Body of pancreas (tissue), 4 donors: ENCODE data around the gene FAM156A. TPM values are rescaled to one million over a fixed set of nuclear protein-coding genes. Genes with fewer than 3 reads are reported as not detected.
"Not testable (repeated sequence)": the region's sequence is repeated elsewhere in the genome, so short reads cannot be mapped to it uniquely, and the experiment has no call there.

Experiments
- ATAC-seq: fragments of 150-250 bp; one replicate; pipeline ENCODE4 v1.9.1; 2016
- DNase-seq, 4 donors: peaks; one replicate each; pipeline ENCODE4 v3.0.0-alpha.2; 2019
- H3K27ac ChIP-seq, 4 donors: fragments of 200-600 bp; sonication (generic); 1 replicate in 3 of 4; 2 replicates in 1 of 4; pipeline versions ENCODE4 v1.5.1 to v1.6.1; 2016 to 2019; ENCODE audit warnings: mild to moderate bottlenecking in 1 of 4, mixed read lengths in 1 of 4, moderate library complexity in 1 of 4
- H3K27me3 ChIP-seq, 2 donors: fragments of 200-600 bp; sonication (generic); one replicate each; pipeline ENCODE4 v1.6.0; 2016; ENCODE audit warnings: mild to moderate bottlenecking in 1 of 2
- H3K36me3 ChIP-seq, 2 donors: fragments of 200-600 bp; sonication (generic); replicated peaks in 1 of 2; 2 replicates each; pipeline ENCODE4 v1.5.1; 2016; ENCODE audit warnings: low read depth in 2 of 2; ENCODE audit not compliant: insufficient read depth in 1 of 2
- H3K4me1 ChIP-seq: fragments of 200-600 bp; sonication (generic); one replicate; pipeline ENCODE4 v1.6.0; 2016
- H3K4me3 ChIP-seq, 2 donors: fragments of 200-600 bp; sonication (generic); 1 replicate in 1 of 2; 2 replicates in 1 of 2; pipeline ENCODE4 v1.5.1; 2016 to 2019
- H3K9me3 ChIP-seq, 3 donors: fragments of 200-600 bp; sonication (generic); 1 replicate in 2 of 3; 2 replicates in 1 of 3; pipeline ENCODE4 v1.5.1; 2016
- POLR2A ChIP-seq, 3 donors: fragments of 450-650 bp; IDR thresholded peaks; one replicate each; pipeline ENCODE4 v1.6.1; 2016; ENCODE audit warnings: antibody characterized with exemption in 3 of 3, mild to moderate bottlenecking in 2 of 3
- WGBS, 2 donors: methylation state at CpG; one replicate each; pipeline ENCODE4 v1.1.5; 2017; 5-methylcytosine and 5-hydroxymethylcytosine counted together
- intact Hi-C: fragments of 100-400 bp; cut with DNase I; formaldehyde crosslinking; loops from one replicate; pipeline ENCODE4 v1.15.1; 2023
- total RNA-seq, 2 donors: library from RNA; depleted of rRNA; stranded (reverse); fragments of >200 nt; gene quantifications; one replicate each; pipeline ENCODE4 v1.1.0, GENCODE V29; 2016
- TF ChIP-seq, protein P1 (sequence below), 7 experiments: fragments of 450-650 bp in 4 of 7; fragments of 200-600 bp in 3 of 7; sonication (generic) in 3 of 7; IDR thresholded peaks; one replicate each; pipeline ENCODE4 v1.5.1; 2016 to 2019; ENCODE audit warnings: antibody characterized with exemption in 7 of 7

Gene FAM156A
- 10 to 100 TPM; 20.1 to 24.6 TPM for total RNA-seq

DNA sequence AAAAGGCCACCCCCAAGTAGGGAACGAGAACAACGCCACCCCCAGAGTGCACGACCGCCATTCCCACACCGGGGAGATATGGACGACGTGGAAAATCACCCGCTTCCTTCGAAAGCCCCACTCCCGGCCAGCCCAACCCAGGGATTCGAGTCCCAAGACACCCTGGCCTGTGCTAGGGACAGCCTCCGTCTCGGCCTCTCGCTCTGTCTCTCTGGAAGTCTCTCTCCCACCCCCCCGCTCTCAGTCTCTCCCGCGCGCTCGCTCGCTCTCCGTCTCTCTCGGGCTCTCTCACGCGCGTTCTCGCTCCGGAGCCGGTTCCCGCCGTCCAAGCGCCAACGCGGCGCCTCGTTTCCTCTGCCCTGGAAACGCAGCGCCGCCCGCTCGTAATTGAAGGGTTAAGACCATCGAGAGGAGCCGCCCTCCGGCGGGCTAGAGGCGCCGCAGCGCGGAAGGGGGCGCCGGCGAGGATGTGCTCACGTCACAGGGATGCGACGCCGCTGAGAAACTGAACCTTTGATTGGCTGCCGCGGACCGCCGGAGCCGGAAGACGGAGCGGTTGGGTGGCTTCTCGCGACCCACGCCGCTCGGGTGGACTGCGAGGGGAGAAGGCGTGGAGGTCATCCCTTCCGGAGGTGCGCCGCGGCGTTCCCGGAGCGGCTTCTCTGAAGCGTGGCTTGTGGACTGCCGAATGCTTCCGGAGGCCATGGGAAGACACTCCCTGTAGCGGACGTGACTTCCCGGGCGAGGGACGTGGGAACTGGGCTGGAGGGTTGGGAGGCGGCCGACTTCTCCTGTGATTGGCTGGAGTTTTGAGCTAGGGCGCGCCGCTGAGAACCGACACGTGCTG, at the start of gene FAM156A:
Gene FAM156A (minus strand): TSS at position 406 of the 847 bp plus-strand sequence. CDS start 9,930 bp downstream, outside the sequence.
- DNase-seq, H3K4me1 ChIP-seq, H3K36me3 ChIP-seq, intact Hi-C loops, H3K27me3 ChIP-seq, H3K4me3 ChIP-seq, H3K27ac ChIP-seq, H3K9me3 ChIP-seq: not testable (repeated sequence)
- ATAC-seq = peak; percentile 91
- whole genome bisulfite sequencing, 2 donors = no CpG with 5 or more reads among the region's 91 CpGs

GRCh38 chrX:53005327-53005726, 47.0 kb upstream of the FAM156A start:
- WGBS, 2 donors = 20 to 36% methylated on average over 3 of the region's 3 CpGs
- Histone ChIP-seq H3K4me3 (no peak overlapping the region), H3K36me3 (no peaks in the 10 kb centered on the region), H3K4me1 (no peaks in the 10 kb centered on the region), H3K27ac (no peak overlapping the region), H3K9me3 (no peaks in the 10 kb centered on the region), H3K27me3 (no peaks in the 10 kb centered on the region)
- TF ChIP-seq POLR2A (IDR thresholded peaks at IDR 0.05) = no peak
- TF ChIP-seq, protein P1, sequence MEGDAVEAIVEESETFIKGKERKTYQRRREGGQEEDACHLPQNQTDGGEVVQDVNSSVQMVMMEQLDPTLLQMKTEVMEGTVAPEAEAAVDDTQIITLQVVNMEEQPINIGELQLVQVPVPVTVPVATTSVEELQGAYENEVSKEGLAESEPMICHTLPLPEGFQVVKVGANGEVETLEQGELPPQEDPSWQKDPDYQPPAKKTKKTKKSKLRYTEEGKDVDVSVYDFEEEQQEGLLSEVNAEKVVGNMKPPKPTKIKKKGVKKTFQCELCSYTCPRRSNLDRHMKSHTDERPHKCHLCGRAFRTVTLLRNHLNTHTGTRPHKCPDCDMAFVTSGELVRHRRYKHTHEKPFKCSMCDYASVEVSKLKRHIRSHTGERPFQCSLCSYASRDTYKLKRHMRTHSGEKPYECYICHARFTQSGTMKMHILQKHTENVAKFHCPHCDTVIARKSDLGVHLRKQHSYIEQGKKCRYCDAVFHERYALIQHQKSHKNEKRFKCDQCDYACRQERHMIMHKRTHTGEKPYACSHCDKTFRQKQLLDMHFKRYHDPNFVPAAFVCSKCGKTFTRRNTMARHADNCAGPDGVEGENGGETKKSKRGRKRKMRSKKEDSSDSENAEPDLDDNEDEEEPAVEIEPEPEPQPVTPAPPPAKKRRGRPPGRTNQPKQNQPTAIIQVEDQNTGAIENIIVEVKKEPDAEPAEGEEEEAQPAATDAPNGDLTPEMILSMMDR (IDR thresholded peaks at IDR 0.05) = no peak
- intact Hi-C loops = no loop called here
- ATAC-seq (no peak), DNase-seq (no peak)

GRCh38 chrX:53004811-53005210, 46.5 kb upstream of the FAM156A start:
- H3K9me3 ChIP-seq = no peaks in the 10 kb centered on the region
- no peak for DNase-seq
- intact Hi-C loops = no loop called here
- no peaks in the 10 kb centered on the region for H3K4me1 ChIP-seq
- no peaks in the 10 kb centered on the region for H3K36me3 ChIP-seq
- ATAC-seq = no peak
- 8% methylated on average over 4 of the region's 4 CpGs for WGBS, 2 donors
- H3K27ac ChIP-seq = no peak overlapping the region
- TF ChIP-seq POLR2A (IDR thresholded peaks at IDR 0.05) = no peak
- TF ChIP-seq, protein P1 (IDR thresholded peaks at IDR 0.05) = no peak
- H3K27me3 ChIP-seq = no peaks in the 10 kb centered on the region
- H3K4me3 ChIP-seq = no peak overlapping the region

- TF ChIP-seq POLR2A (IDR thresholded peaks at IDR 0.05) = no peak
- TF ChIP-seq, protein P1 (IDR thresholded peaks at IDR 0.05) = no peak
- Histone ChIP-seq H3K4me3 (no peak overlapping the region), H3K36me3 (no peaks in the 10 kb centered on the region), H3K4me1 (no peaks in the 10 kb centered on the region), H3K27ac (no peak overlapping the region), H3K9me3 (no peaks in the 10 kb centered on the region), H3K27me3 (no peaks in the 10 kb centered on the region)
- 67 to 72% methylated on average over 2 to 3 of the region's 4 CpGs for WGBS, 2 donors
- DNase-seq (no peak), ATAC-seq (no peak)
- intact Hi-C loops = no loop called here
Measured at GRCh38 chrX:53004038-53004437, 45.7 kb upstream of the FAM156A start.

DNA sequence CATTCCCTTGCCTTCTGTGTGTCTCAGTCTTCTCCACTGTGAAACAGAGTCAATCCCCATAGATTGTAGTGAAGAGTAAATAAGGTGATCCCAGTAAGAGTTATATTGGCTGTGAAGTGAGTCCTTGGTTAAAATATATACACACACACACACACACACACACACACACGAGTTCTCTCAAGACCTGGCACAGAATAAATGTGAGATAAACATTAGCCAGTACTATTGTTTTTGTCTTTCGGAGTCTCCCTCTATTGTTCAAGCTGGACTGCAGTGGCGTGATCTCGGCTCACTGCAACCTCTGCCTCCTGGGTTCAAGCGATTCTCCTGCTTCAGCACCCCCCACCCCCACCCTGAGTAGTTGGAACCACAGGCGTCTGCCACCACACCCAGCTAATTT, 44.8 kb upstream of the FAM156A start:
- TF ChIP-seq, protein P1 (IDR thresholded peaks at IDR 0.05) = no peak
- TF ChIP-seq POLR2A (IDR thresholded peaks at IDR 0.05) = no peak
- ATAC-seq (no peak), DNase-seq (no peak)
- H3K9me3 ChIP-seq = no peaks in the 10 kb centered on the region
- no peak overlapping the region for H3K4me3 ChIP-seq
- H3K27ac ChIP-seq = no peak overlapping the region
- no peaks in the 10 kb centered on the region for H3K36me3 ChIP-seq
- 3 to 17% methylated on average over 4 to 6 of the region's 6 CpGs for WGBS, 2 donors
- no peaks in the 10 kb centered on the region for H3K27me3 ChIP-seq
- H3K4me1 ChIP-seq = no peaks in the 10 kb centered on the region
- intact Hi-C loops = no loop called here
